Coronary artery (tissue), 2 donors: ENCODE measurements around the gene TEX10.

Source experiments
- DNase-seq: peaks from one replicate; pipeline ENCODE4 v3.0.0-alpha.2; 2017; ENCODE audit warnings: low spot score
- H3K27ac ChIP-seq, 2 donors: fragments of 200-600 bp; sonication (generic); one replicate each; pipeline ENCODE4 v1.5.1; 2016 to 2019
- H3K4me3 ChIP-seq: fragments of 200-600 bp; sonication (generic); 2 replicates; pipeline ENCODE4 v1.5.1; 2016; ENCODE audit warnings: mild to moderate bottlenecking, moderate library complexity
- TF ChIP-seq, protein P1 (sequence below): fragments of 200-600 bp; sonication (generic); IDR thresholded peaks from one replicate; pipeline ENCODE4 v1.5.1; 2019; ENCODE audit warnings: antibody characterized with exemption

The TEX10 gene

DNA sequence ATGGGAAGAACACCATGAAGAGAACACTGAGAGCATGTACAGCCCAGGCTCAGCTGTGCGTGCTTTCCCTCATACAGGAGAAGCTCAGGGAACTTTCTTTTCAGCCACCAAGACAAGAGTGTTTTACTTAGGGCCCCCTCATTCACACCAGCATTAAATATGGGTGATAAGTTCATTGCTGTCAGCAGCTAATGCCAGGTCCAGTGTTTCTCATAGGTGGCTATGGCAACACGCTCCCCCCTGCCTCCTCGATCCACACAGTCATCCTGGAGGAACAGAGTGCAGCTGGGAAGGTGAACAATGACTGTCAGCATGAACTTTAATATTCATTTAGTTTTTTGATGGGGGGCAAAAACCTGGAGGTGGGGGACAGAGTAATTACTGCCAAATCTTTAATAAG lies 54.4 kb downstream of the TEX10 start:
- DNase-seq = no peak
- H3K27ac ChIP-seq = no peak overlapping the region
- no peak overlapping the region for H3K4me3 ChIP-seq
- TF ChIP-seq, protein P1, sequence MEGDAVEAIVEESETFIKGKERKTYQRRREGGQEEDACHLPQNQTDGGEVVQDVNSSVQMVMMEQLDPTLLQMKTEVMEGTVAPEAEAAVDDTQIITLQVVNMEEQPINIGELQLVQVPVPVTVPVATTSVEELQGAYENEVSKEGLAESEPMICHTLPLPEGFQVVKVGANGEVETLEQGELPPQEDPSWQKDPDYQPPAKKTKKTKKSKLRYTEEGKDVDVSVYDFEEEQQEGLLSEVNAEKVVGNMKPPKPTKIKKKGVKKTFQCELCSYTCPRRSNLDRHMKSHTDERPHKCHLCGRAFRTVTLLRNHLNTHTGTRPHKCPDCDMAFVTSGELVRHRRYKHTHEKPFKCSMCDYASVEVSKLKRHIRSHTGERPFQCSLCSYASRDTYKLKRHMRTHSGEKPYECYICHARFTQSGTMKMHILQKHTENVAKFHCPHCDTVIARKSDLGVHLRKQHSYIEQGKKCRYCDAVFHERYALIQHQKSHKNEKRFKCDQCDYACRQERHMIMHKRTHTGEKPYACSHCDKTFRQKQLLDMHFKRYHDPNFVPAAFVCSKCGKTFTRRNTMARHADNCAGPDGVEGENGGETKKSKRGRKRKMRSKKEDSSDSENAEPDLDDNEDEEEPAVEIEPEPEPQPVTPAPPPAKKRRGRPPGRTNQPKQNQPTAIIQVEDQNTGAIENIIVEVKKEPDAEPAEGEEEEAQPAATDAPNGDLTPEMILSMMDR = no peak

DNA sequence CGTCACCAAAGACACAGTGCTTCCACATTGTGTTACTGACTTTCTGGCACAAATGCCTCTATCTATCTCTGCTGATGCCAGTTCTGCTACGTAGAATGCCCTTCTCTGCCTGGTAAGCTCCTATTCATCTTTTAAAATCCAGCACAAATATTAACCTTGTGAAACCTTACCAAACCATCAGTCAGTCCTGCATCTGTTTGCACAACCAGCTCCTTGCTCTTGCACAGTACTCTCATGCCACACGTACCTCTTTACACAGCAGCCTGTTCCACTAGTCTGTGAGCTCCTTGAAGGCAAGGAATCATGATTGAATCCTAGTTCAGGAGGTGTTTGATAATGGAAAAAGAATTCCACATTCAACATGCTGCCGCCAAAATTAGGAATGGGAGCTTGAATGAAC lies 56.3 kb downstream of the TEX10 start:
- TF ChIP-seq, protein P1 = no peak
- no peak for DNase-seq
- no peak overlapping the region for H3K27ac ChIP-seq
- no peak overlapping the region for H3K4me3 ChIP-seq

DNA sequence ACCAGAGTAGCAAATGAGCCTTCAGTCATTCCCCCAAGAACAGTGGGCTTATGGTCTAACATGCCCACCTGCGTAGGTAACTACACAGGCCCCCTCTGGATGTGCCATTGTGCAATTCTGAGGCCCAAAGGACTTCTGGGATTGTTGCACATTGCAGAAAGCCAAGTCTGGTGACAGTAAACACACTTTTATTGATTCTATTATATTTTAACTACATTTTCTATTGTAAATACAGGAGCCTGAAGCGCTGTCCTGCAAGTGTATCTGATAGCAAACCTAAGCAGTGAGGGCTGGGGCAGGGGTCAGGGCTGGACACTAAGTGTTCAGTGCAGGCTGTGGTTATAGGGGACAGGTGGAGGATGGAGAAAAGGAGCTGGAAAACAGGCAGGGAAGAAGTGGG lies 57.5 kb downstream of the TEX10 start:
- Histone ChIP-seq H3K4me3 (no peak overlapping the region), H3K27ac (no peak overlapping the region)
- TF ChIP-seq, protein P1 = no peak
- DNase-seq = no peak

DNA sequence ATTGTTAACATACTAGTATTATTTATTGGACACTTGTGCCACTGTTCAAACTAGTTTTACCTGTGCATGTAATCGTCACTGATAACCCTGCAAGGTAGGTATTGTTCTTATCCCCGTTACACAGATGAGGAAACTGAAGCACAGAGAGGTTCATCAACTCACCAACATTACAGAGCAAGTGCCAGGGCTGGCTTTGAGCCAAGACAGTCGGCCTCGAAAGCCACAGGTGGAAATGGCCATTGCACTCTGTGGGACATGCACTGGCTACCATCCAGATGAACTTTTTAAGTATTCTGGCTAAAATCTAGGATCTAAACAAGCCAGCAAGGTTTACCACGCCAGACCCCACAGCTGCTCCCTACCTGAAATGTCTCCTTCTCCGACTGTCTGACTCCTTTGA lies 57.9 kb downstream of the TEX10 start:
- TF ChIP-seq, protein P1 = no peak
- Histone ChIP-seq H3K4me3 (no peak overlapping the region), H3K27ac (no peak overlapping the region)
- DNase-seq = no peak

DNA sequence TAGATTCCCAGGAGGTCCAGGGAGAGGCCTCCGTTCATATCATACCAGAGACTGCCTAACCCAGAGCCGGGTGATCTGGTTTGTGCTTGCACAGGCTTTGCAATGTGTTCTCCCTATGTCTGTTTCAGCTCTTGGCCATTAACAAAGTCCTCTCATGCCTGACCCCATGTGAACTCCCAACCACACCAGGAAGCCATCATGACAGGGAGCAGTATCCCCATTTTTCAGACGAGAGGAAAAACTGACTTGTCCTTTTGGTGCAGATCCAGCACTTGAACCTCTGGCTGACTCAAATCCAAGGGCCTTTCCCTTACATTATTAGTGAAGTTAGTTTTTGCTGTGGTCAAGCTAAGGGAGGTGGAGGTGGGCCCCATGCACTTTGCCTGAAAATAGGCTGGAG lies 58.4 kb downstream of the TEX10 start:
- Histone ChIP-seq H3K4me3 (no peak overlapping the region), H3K27ac (no peak overlapping the region)
- TF ChIP-seq, protein P1 = no peak
- no peak for DNase-seq

DNA sequence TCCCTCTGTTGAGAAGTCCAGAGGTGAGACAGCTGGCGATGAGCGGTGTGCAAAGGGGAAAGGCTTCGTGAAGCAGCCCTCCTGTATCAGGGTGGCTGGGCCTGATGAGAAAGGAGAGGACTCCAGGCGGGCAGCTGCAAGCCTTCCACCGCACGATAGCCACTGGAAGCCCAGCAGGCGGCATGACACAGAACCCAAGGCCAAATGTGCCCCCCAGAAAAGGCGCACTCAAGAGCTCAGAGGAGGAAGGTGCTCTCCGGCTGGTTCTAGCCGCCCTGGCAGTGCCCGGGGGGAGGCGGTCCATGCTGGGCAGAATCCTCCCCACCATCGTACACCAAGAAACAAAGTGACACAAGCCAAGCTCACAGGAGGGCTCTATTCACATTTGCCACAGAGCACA lies 60.3 kb downstream of the TEX10 start:
- Histone ChIP-seq H3K27ac (no peak overlapping the region), H3K4me3 (no peak overlapping the region)
- TF ChIP-seq, protein P1 = no peak
- no peak for DNase-seq

DNA sequence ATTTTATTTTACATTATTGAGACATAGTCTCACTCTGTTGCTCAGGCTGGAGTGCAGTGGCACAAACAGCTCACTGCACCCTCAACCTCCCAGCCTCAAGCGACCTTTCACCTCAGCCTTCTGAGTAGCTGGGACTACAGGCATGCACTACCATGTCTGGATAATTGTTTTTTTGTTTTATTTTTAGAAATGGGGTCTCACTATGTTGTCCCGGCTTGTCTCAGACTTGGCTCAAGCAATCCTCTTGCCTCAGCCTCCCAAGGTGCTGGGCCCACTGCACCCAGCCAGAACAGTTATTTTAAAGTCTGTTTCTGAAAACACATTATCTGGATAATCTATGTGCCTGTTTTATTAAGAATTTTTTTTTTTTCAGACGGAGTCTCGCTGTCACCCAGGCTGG lies 62.0 kb downstream of the TEX10 start:
- TF ChIP-seq, protein P1 = no peak
- DNase-seq = no peak
- Histone ChIP-seq H3K4me3 (no peak overlapping the region), H3K27ac (no peak overlapping the region)
